H9 (cell line): ENCODE results near the gene NINJ1. TPM values are rescaled to one million over a fixed set of nuclear protein-coding genes. Genes with fewer than 3 reads are reported as not detected.

Source experiments
- DNase-seq: peaks from one replicate; pipeline ENCODE4 v3.0.0-alpha.2; 2017
- H2AFZ ChIP-seq: one replicate; pipeline ENCODE4 v1.6.1; 2013; ENCODE audit warnings: mild to moderate bottlenecking, low read length, control low read depth, moderate library complexity
- H2AK5ac ChIP-seq: 2 replicates; pipeline ENCODE4 v1.6.1; 2013; ENCODE audit warnings: low read length, control low read depth, mixed read lengths; ENCODE audit not compliant: insufficient read length
- H2BK120ac ChIP-seq: one replicate; pipeline ENCODE4 v1.6.1; 2013; ENCODE audit warnings: low read depth, mild to moderate bottlenecking, low read length, control low read depth, inconsistent platforms; ENCODE audit not compliant: poor library complexity, severe bottlenecking
- H2BK12ac ChIP-seq: 2 replicates; pipeline ENCODE4 v1.6.1; 2013; ENCODE audit warnings: low read length, control low read depth, mixed read lengths, low read depth; ENCODE audit not compliant: insufficient read length
- H2BK15ac ChIP-seq: 2 replicates; pipeline ENCODE4 v1.6.1; 2013; ENCODE audit warnings: low read depth, low read length, control low read depth
- H2BK20ac ChIP-seq: one replicate; pipeline ENCODE4 v1.6.1; 2013; ENCODE audit warnings: low read depth, mild to moderate bottlenecking, low read length, control low read depth, inconsistent platforms; ENCODE audit not compliant: poor library complexity, severe bottlenecking
- H2BK5ac ChIP-seq: 2 replicates; pipeline ENCODE4 v1.6.1; 2013; ENCODE audit warnings: low read length, control low read depth, mixed read lengths; ENCODE audit not compliant: insufficient read length
- H3K14ac ChIP-seq: 2 replicates; pipeline ENCODE4 v1.6.1; 2013; ENCODE audit warnings: low read length, control low read depth; ENCODE audit not compliant: insufficient read depth
- H3K18ac ChIP-seq: 2 replicates; pipeline ENCODE4 v1.6.1; 2013; ENCODE audit warnings: low read depth, mild to moderate bottlenecking, mixed read lengths, low read length, control low read depth; ENCODE audit not compliant: insufficient read length
- H3K23ac ChIP-seq: 2 replicates; pipeline ENCODE4 v1.6.1; 2013; ENCODE audit warnings: low read length, control low read depth, mixed read lengths, low read depth; ENCODE audit not compliant: insufficient read length
- H3K23me2 ChIP-seq: 2 replicates; pipeline ENCODE4 v1.6.1; 2013; ENCODE audit warnings: low read depth, mild to moderate bottlenecking, mixed read lengths, low read length, control low read depth; ENCODE audit not compliant: insufficient read length, poor library complexity, severe bottlenecking
- H3K27ac ChIP-seq: 2 replicates; pipeline ENCODE4 v1.5.1; 2013; ENCODE audit warnings: low read length, control low read depth, mixed read lengths, low read depth; ENCODE audit not compliant: insufficient read length
- H3K27me3 ChIP-seq: 2 replicates; pipeline ENCODE4 v1.6.1; 2013; ENCODE audit warnings: low read length, control low read depth, inconsistent platforms; ENCODE audit not compliant: insufficient read depth
- H3K4ac ChIP-seq: 2 replicates; pipeline ENCODE4 v1.6.1; 2013; ENCODE audit warnings: low read depth, mild to moderate bottlenecking, control low read depth, inconsistent platforms, low read length, moderate library complexity
- H3K4me1 ChIP-seq: 2 replicates; pipeline ENCODE4 v1.6.1; 2013; ENCODE audit warnings: low read length, control low read depth, inconsistent platforms; ENCODE audit not compliant: insufficient read depth
- H3K4me2 ChIP-seq: 2 replicates; pipeline ENCODE4 v1.6.1; 2013; ENCODE audit warnings: low read length, control low read depth, mixed read lengths; ENCODE audit not compliant: insufficient read length, insufficient read depth
- H3K56ac ChIP-seq: 2 replicates; pipeline ENCODE4 v1.6.1; 2013; ENCODE audit warnings: low read depth, mild to moderate bottlenecking, mixed read lengths, low read length, control low read depth; ENCODE audit not compliant: insufficient read length
- H3K79me1 ChIP-seq: 2 replicates; pipeline ENCODE4 v1.6.1; 2013; ENCODE audit warnings: low read depth, mild to moderate bottlenecking, moderate library complexity, low read length, control low read depth, inconsistent platforms; ENCODE audit not compliant: insufficient read depth, poor library complexity, severe bottlenecking
- H3K79me2 ChIP-seq: 2 replicates; pipeline ENCODE4 v1.6.1; 2013; ENCODE audit warnings: low read length, control low read depth, inconsistent platforms; ENCODE audit not compliant: insufficient read depth
- H3K9ac ChIP-seq: 2 replicates; pipeline ENCODE4 v1.6.1; 2013; ENCODE audit warnings: low read length, control low read depth, mixed read lengths; ENCODE audit not compliant: insufficient read length; ENCODE audit errors: extremely low read depth
- H3K9me3 ChIP-seq: one replicate; pipeline ENCODE4 v1.6.1; 2013; ENCODE audit warnings: low read depth, low read length, inconsistent platforms; ENCODE audit not compliant: control insufficient read depth
- H3T11ph ChIP-seq: one replicate; pipeline ENCODE4 v1.6.1; 2013; ENCODE audit warnings: mild to moderate bottlenecking, low read length, control low read depth, inconsistent platforms
- H4K20me1 ChIP-seq: one replicate; pipeline ENCODE4 v1.6.1; 2013; ENCODE audit not compliant: control insufficient read depth, insufficient read length, insufficient read depth
- H4K5ac ChIP-seq: 2 replicates; pipeline ENCODE4 v1.6.1; 2013; ENCODE audit warnings: low read depth, mild to moderate bottlenecking, mixed read lengths, low read length, control low read depth; ENCODE audit not compliant: insufficient read length
- H4K8ac ChIP-seq: replicated peaks from 2 replicates; pipeline ENCODE4 v1.6.1; 2013; ENCODE audit warnings: low read length, control low read depth, mixed read lengths, low read depth; ENCODE audit not compliant: insufficient read length
- H4K91ac ChIP-seq: 2 replicates; pipeline ENCODE4 v1.6.1; 2013; ENCODE audit warnings: low read depth, mild to moderate bottlenecking, moderate library complexity, mixed read lengths, low read length, control low read depth; ENCODE audit not compliant: insufficient read length
- H3K27ac Mint-ChIP-seq, 3 experiments: 2 replicates in 2 of 3; 3 replicates in 1 of 3; pipeline ENCODE4 v1.8.0; 2020 to 2021; ENCODE audit warnings: mixed read lengths in 3 of 3, mild to moderate bottlenecking in 1 of 3, moderate library complexity in 1 of 3
- H3K27me3 Mint-ChIP-seq: 2 replicates; pipeline ENCODE4 v1.8.0; 2021; ENCODE audit warnings: low read depth, mild to moderate bottlenecking, moderate library complexity, mixed read lengths
- H3K36me3 Mint-ChIP-seq, 3 experiments: 2 replicates in 2 of 3; 3 replicates in 1 of 3; pipeline ENCODE4 v1.8.0; 2020 to 2021; ENCODE audit warnings: low read depth in 3 of 3, mixed read lengths in 3 of 3; ENCODE audit not compliant: insufficient read depth in 1 of 3
- H3K4me1 Mint-ChIP-seq, 2 experiments: 2 replicates each; pipeline ENCODE4 v1.8.0; 2020; ENCODE audit warnings: mixed read lengths in 2 of 2
- H3K4me3 Mint-ChIP-seq, 2 experiments: 2 replicates in 1 of 2; 3 replicates in 1 of 2; pipeline ENCODE4 v1.8.0; 2020 to 2021; ENCODE audit warnings: mild to moderate bottlenecking in 2 of 2, mixed read lengths in 2 of 2, moderate library complexity in 1 of 2
- H3K9me3 Mint-ChIP-seq, 2 experiments: 2 replicates in 1 of 2; 3 replicates in 1 of 2; pipeline ENCODE4 v1.8.0; 2020; ENCODE audit warnings: mild to moderate bottlenecking in 2 of 2, mixed read lengths in 2 of 2, moderate library complexity in 1 of 2
- CTCF ChIP-seq: fragments of 200-600 bp; sonication (generic); conservative IDR thresholded peaks from 3 replicates; pipeline ENCODE4 v1.8.0; 2021; ENCODE audit warnings: antibody characterized with exemption, mild to moderate bottlenecking
- WGBS: extraction: QIAGEN DNeasy Blood & Tissue Kit; methylation state at CpG from one replicate; pipeline ENCODE4 v1.1.7; 2013; ENCODE audit warnings: missing lambda C conversion rate, low lambda C conversion rate, mixed read lengths; ENCODE audit not compliant: insufficient read length; ENCODE audit errors: extremely low coverage; 5-methylcytosine and 5-hydroxymethylcytosine counted together
- total RNA-seq: library from RNA; stranded (reverse); gene quantifications from 2 replicates; pipeline ENCODE4 v1.2.1, GENCODE V29; 2021

The NINJ1 gene
- total RNA-seq, 1 experiment from 2014 or later: 28.9 TPM

DNA sequence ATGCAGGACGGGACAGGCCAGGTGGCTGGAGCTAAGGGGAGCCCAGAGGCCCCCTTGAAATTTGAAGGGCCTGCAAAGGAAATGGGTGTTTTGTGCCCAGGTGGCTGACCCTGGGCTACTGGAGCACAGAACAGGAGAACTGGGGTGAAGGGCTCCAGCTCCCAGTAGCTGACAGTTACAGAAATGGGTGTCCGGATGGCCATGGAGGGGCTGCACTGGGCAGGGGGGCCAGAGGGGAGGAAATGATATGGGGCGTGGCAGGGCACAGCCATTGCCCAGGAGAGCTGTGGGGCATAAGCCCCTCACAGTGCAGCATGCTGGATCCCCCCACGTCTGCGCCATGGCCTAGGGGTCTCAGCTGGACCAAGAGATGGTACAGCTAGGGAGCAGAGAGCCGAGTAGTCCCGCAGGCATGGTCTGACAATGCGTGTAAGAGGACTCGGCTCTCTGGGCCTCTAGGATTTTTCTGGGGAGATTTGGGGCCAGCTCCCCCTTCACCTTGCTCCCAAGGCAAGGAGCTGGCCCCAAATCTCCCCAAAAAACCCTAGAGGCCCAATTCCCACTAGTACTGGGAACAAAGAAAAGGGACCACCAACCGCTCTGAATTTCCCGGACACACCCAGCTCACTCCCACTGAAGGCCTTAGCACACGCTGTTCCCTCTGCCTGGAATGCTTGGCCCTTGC is 45.9 kb downstream of the NINJ1 start:
- peaks cover 7% of the 10 kb centered on the region in 2 experiments; a peak in 1 of 4 replicates for H3K4me1 Mint-ChIP-seq

More for the DNA sequence above, 45.9 kb downstream of the NINJ1 start:
- Mint-ChIP-seq H3K36me3 (peaks cover 11 to 17% (median 16%) of the 10 kb centered on the region in 3 experiments), H3K9me3 (peaks cover 6 to 9% of the 10 kb centered on the region in 2 experiments; a peak in 4 of 5 replicates), H3K27ac (no peak overlapping the region; a peak in 1 of 7 replicates), H3K27me3 (no peaks in the 10 kb centered on the region), H3K4me3 (no peak overlapping the region)
- Histone ChIP-seq H3K4ac (no peak overlapping the region), H3K9ac (no peak overlapping the region), H3K4me1 (no peaks in the 10 kb centered on the region), H4K91ac (no peak overlapping the region), H2BK20ac (no peak overlapping the region), H3K27ac (no peak overlapping the region), H3K23me2 (no peaks in the 10 kb centered on the region), H3K9me3 (no peaks in the 10 kb centered on the region), H2BK12ac (no peak overlapping the region), H3K79me1 (no peaks in the 10 kb centered on the region), H2AK5ac (no peak overlapping the region), H2BK120ac (no peak overlapping the region), H2AFZ (no peak overlapping the region), H2BK5ac (no peak overlapping the region), H3K56ac (no peak overlapping the region), H3K4me2 (no peak overlapping the region), H3K79me2 (no peaks in the 10 kb centered on the region), H3K14ac (no peak overlapping the region), H4K5ac (no peak overlapping the region), H3K23ac (no peak overlapping the region), H3K18ac (no peak overlapping the region), H3K27me3 (no peaks in the 10 kb centered on the region), H3T11ph (no peak overlapping the region), H2BK15ac (no peak overlapping the region), H4K20me1 (peaks cover 3% of the 10 kb centered on the region), H4K8ac (no peak overlapping the region)
- DNase-seq: no peak
- TF ChIP-seq CTCF: no peak
- no CpG with 5 or more reads among the region's 12 CpGs for WGBS
